Rectal smooth muscle tissue (tissue), 1 donor: ENCODE measurements around the gene GPC6.

Source experiments
- H3K27ac ChIP-seq: one replicate; pipeline ENCODE4 v1.7.0; 2013; ENCODE audit warnings: low read depth, low read length, inconsistent platforms
- H3K27me3 ChIP-seq: one replicate; pipeline ENCODE4 v1.7.0; 2013; ENCODE audit warnings: low read length; ENCODE audit not compliant: control insufficient read depth, insufficient read depth
- H3K36me3 ChIP-seq: one replicate; pipeline ENCODE4 v1.7.0; 2013; ENCODE audit warnings: low read length; ENCODE audit not compliant: control insufficient read depth, insufficient read depth
- H3K4me1 ChIP-seq: one replicate; pipeline ENCODE4 v1.7.0; 2013; ENCODE audit warnings: low read length; ENCODE audit not compliant: control insufficient read depth, insufficient read depth
- H3K4me3 ChIP-seq: one replicate; pipeline ENCODE4 v1.7.0; 2013; ENCODE audit warnings: low read length
- H3K9ac ChIP-seq: one replicate; pipeline ENCODE4 v1.7.0; 2013; ENCODE audit warnings: low read length

Gene GPC6

GRCh38 chr13:94247890-94248289 lies 1021.3 kb downstream of the GPC6 start:
- Histone ChIP-seq H3K4me1 (no peaks in the 10 kb centered on the region), H3K27ac (no peak overlapping the region)

GRCh38 chr13:94248454-94249228 lies 1022.0 kb downstream of the GPC6 start:
- Histone ChIP-seq H3K4me1 (no peaks in the 10 kb centered on the region), H3K9ac (no peak overlapping the region), H3K27me3 (no peaks in the 10 kb centered on the region), H3K36me3 (no peaks in the 10 kb centered on the region), H3K4me3 (no peak overlapping the region), H3K27ac (no peak overlapping the region)

More at GRCh38 chr13:94247890-94248289, 1021.3 kb downstream of the GPC6 start:
- Histone ChIP-seq H3K36me3 (no peaks in the 10 kb centered on the region), H3K9ac (no peak overlapping the region), H3K27me3 (no peaks in the 10 kb centered on the region), H3K4me3 (no peak overlapping the region)

- Histone ChIP-seq H3K27me3 (no peaks in the 10 kb centered on the region), H3K4me3 (no peak overlapping the region), H3K9ac (no peak overlapping the region), H3K27ac (no peak overlapping the region), H3K36me3 (no peaks in the 10 kb centered on the region), H3K4me1 (no peaks in the 10 kb centered on the region)
Measured at GRCh38 chr13:94249512-94249911, 1022.9 kb downstream of the GPC6 start.

- no peaks in the 10 kb centered on the region for H3K27me3 ChIP-seq
- H3K9ac ChIP-seq, result no peak overlapping the region
- H3K27ac ChIP-seq, result no peak overlapping the region
- no peaks in the 10 kb centered on the region for H3K4me1 ChIP-seq
- H3K4me3 ChIP-seq, result no peak overlapping the region
- H3K36me3 ChIP-seq, result no peaks in the 10 kb centered on the region
Measured at GRCh38 chr13:94251831-94252608, 1025.4 kb downstream of the GPC6 start.

- no peaks in the 10 kb centered on the region for H3K4me1 ChIP-seq
- no peak overlapping the region for H3K27ac ChIP-seq
- H3K36me3 ChIP-seq, result no peaks in the 10 kb centered on the region
- no peak overlapping the region for H3K4me3 ChIP-seq
- H3K9ac ChIP-seq, result no peak overlapping the region
- H3K27me3 ChIP-seq, result no peaks in the 10 kb centered on the region
Measured at GRCh38 chr13:94254737-94255136, 1028.1 kb downstream of the GPC6 start.

- no peak overlapping the region for H3K9ac ChIP-seq
- no peaks in the 10 kb centered on the region for H3K27me3 ChIP-seq
- H3K4me1 ChIP-seq, result no peaks in the 10 kb centered on the region
- H3K4me3 ChIP-seq, result no peak overlapping the region
- no peak overlapping the region for H3K27ac ChIP-seq
- no peaks in the 10 kb centered on the region for H3K36me3 ChIP-seq
Measured at GRCh38 chr13:94256721-94257120, 1030.1 kb downstream of the GPC6 start.

GRCh38 chr13:94259984-94260383 lies 1033.4 kb downstream of the GPC6 start:
- H3K27ac ChIP-seq, result no peak overlapping the region
- no peaks in the 10 kb centered on the region for H3K4me1 ChIP-seq
- H3K9ac ChIP-seq, result no peak overlapping the region
- H3K4me3 ChIP-seq, result no peak overlapping the region
- H3K36me3 ChIP-seq, result no peaks in the 10 kb centered on the region
- H3K27me3 ChIP-seq, result no peaks in the 10 kb centered on the region

GRCh38 chr13:94261163-94261562 lies 1034.6 kb downstream of the GPC6 start:
- Histone ChIP-seq H3K27ac (no peak overlapping the region), H3K27me3 (no peaks in the 10 kb centered on the region), H3K36me3 (no peaks in the 10 kb centered on the region), H3K4me3 (no peak overlapping the region), H3K9ac (no peak overlapping the region), H3K4me1 (no peaks in the 10 kb centered on the region)

GRCh38 chr13:94263038-94263437 lies 1036.4 kb downstream of the GPC6 start:
- H3K27me3 ChIP-seq, result no peaks in the 10 kb centered on the region
- no peaks in the 10 kb centered on the region for H3K36me3 ChIP-seq
- H3K27ac ChIP-seq, result no peak overlapping the region
- H3K9ac ChIP-seq, result no peak overlapping the region
- H3K4me3 ChIP-seq, result no peak overlapping the region
- H3K4me1 ChIP-seq, result no peaks in the 10 kb centered on the region

- Histone ChIP-seq H3K4me1 (no peaks in the 10 kb centered on the region), H3K4me3 (no peak overlapping the region), H3K36me3 (no peaks in the 10 kb centered on the region), H3K27me3 (no peaks in the 10 kb centered on the region), H3K9ac (no peak overlapping the region), H3K27ac (no peak overlapping the region)
Measured at GRCh38 chr13:94267581-94268366, 1041.2 kb downstream of the GPC6 start.

GRCh38 chr13:94268661-94269060 lies 1042.1 kb downstream of the GPC6 start:
- Histone ChIP-seq H3K9ac (no peak overlapping the region), H3K4me3 (no peak overlapping the region), H3K27ac (no peak overlapping the region), H3K36me3 (no peaks in the 10 kb centered on the region), H3K27me3 (no peaks in the 10 kb centered on the region), H3K4me1 (no peaks in the 10 kb centered on the region)

GRCh38 chr13:94269557-94269956 lies 1043.0 kb downstream of the GPC6 start:
- Histone ChIP-seq H3K27me3 (no peaks in the 10 kb centered on the region), H3K9ac (no peak overlapping the region), H3K4me3 (no peak overlapping the region), H3K27ac (no peak overlapping the region), H3K36me3 (no peaks in the 10 kb centered on the region), H3K4me1 (no peaks in the 10 kb centered on the region)
